Measurements from ENCODE around the gene USP1. TPM values are rescaled to one million over a fixed set of nuclear protein-coding genes. Genes with fewer than 3 reads are reported as not detected.

The USP1 gene
- total RNA-seq, 4 donors from 2014 or later = 11.8 to 23.4 (median 17.3) TPM

DNA sequence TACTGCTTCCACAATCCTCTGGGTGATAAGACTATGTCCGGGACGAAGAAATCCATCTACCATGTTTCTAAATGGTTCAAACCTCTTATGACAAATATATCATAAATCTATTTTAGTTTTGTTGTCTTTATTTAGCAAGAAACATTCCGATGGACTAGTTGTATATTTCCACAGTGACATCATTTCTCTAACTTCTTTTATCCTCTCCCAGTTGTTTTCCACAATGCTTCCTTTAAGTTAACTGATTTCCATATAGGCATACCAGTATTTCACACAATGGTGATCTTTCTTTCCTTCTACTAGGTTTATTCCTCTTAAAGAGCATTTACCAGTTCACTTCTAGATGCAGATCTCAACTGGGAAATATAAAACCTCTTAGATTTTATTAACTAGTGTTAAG is 44.8 kb downstream of the USP1 start:
- Histone ChIP-seq H3K27me3 (no peaks in the 10 kb centered on the region), H3K4me3 (no peak overlapping the region), H3K4me1 (no peaks in the 10 kb centered on the region), H3K9me3 (no peaks in the 10 kb centered on the region), H3K36me3 (no peaks in the 10 kb centered on the region), H3K27ac (no peak overlapping the region)
- in situ Hi-C loops (cut with MboI; ENCODE audit: low sequenced_read_pairs in 4 of 4) = no loop called here
- intact Hi-C loops (cut with DNase I; ENCODE audit: low total_unique reads) = no loop called here
- DNase-seq (no peak), ATAC-seq (no peak)
- TF ChIP-seq POLR2A (IDR thresholded peaks at IDR 0.05) = no peak

DNA sequence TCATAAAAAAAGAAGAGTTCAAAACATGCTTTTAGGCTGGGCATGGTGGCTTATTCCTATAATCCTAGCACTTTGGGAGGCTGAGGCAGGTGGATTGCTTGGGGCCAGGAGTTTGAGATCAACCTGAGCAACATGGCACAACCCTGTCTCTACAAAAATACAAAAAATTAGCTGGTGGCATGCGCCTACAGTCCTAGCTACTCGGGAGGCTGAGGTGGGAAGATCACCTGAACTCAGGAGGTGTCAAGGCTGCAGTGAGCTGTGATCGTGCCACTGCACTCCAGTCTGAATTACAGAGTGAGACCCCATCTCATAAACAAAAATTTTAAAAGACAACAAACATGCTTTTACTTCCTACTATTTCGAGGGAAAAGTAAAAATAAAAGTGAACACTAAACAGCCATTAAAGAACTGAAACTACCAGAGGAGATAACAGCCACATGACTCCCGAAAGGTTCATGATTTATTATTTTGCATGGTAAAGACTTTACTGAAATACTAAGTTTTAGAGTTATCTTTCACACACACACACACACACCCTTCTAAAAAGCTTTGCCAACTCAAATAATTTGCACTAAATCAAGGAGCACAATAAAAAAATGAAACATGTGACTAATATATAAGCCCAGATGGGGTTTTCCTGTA is 48.1 kb downstream of the USP1 start:
- in situ Hi-C loops (cut with MboI; ENCODE audit: low sequenced_read_pairs in 4 of 4) (no loop called here), intact Hi-C loops (cut with DNase I; ENCODE audit: low total_unique reads) (no loop called here)
- H3K27me3 ChIP-seq = no peaks in the 10 kb centered on the region
- H3K4me3 ChIP-seq = no peak overlapping the region
- no peaks in the 10 kb centered on the region for H3K9me3 ChIP-seq
- ATAC-seq (no peak), DNase-seq (no peak)
- no peaks in the 10 kb centered on the region for H3K36me3 ChIP-seq
- no peaks in the 10 kb centered on the region for H3K4me1 ChIP-seq
- TF ChIP-seq, protein P1, sequence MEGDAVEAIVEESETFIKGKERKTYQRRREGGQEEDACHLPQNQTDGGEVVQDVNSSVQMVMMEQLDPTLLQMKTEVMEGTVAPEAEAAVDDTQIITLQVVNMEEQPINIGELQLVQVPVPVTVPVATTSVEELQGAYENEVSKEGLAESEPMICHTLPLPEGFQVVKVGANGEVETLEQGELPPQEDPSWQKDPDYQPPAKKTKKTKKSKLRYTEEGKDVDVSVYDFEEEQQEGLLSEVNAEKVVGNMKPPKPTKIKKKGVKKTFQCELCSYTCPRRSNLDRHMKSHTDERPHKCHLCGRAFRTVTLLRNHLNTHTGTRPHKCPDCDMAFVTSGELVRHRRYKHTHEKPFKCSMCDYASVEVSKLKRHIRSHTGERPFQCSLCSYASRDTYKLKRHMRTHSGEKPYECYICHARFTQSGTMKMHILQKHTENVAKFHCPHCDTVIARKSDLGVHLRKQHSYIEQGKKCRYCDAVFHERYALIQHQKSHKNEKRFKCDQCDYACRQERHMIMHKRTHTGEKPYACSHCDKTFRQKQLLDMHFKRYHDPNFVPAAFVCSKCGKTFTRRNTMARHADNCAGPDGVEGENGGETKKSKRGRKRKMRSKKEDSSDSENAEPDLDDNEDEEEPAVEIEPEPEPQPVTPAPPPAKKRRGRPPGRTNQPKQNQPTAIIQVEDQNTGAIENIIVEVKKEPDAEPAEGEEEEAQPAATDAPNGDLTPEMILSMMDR (IDR thresholded peaks at IDR 0.05 in 4 of 5, conservative IDR thresholded peaks at IDR 0.05 in 1 of 5) = no peak
- TF ChIP-seq POLR2A (IDR thresholded peaks at IDR 0.05) = no peak
- H3K27ac ChIP-seq = no peak overlapping the region

DNA sequence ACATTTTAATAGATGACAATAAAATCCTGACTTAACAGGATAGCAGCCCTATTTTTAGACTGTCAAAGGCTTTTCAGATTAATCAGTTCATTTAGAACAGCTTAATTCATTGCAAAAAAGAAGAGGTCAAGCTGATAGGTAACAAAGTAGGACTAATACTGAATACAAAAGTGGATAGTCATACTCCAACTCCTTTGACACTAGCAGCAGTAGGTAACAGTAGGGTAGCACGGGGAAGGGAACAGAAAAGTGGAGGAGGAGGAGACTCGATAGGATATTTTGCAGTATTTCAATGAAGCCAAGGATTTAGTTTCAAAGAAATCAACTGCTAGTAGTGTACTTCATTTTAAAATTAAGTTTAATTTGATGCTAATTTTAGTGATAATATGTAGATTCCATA is 51.1 kb downstream of the USP1 start:
- in situ Hi-C loops (cut with MboI; ENCODE audit: low sequenced_read_pairs in 4 of 4) = no loop called here
- ATAC-seq (no peak), DNase-seq (no peak)
- no peak for TF ChIP-seq POLR2A (IDR thresholded peaks at IDR 0.05)
- TF ChIP-seq, protein P1 (IDR thresholded peaks at IDR 0.05 in 4 of 5, conservative IDR thresholded peaks at IDR 0.05 in 1 of 5) = no peak
- Histone ChIP-seq H3K27ac (no peak overlapping the region), H3K9me3 (no peaks in the 10 kb centered on the region), H3K36me3 (peaks cover 0 to 12% of the 10 kb centered on the region in 2 donors), H3K4me1 (no peaks in the 10 kb centered on the region), H3K4me3 (no peak overlapping the region), H3K27me3 (no peaks in the 10 kb centered on the region)
- intact Hi-C loops (cut with DNase I; ENCODE audit: low total_unique reads) = no loop called here

DNA sequence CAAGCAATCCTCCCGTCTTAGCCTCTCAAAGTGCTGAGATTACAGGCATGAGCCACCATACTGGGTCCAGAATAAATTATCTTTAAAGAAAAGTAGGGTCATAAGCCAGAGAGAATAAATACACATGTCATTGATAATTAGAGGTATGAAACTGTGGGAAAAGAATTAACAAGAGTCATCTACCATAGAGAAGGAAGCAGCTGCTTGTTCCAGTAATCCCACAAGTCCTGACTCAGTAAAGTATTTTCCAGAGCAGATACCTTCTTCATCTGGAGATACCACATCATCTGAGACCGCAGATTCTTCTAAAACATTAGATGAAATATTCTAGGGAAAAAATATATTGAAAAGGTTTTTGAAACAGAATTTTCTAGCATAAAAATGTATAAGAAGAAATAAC is 55.7 kb downstream of the USP1 start:
- in situ Hi-C loops (cut with MboI; ENCODE audit: low sequenced_read_pairs in 4 of 4) = no loop called here
- H3K36me3 ChIP-seq = peaks cover 0 to 12% of the 10 kb centered on the region in 2 donors
- ATAC-seq = no peak

DNA sequence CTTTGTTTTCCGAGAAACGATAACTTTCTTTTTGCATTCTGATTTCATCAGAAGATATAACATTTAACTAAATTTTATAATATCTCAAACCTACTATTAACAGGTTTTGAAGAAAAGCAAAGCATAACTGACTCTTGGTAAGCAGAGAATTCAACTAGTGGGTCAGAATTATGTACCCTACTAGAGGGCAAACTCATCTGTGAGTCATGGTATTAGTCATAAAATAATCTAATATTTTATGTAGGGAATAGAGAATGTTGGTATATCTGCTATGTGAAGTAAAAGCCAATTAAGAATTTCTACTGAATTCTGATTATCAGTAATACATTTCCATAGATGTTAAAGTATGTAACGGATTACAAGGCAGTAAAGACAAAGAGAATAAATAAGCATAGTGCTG is 56.8 kb downstream of the USP1 start:
- Histone ChIP-seq H3K36me3 (peaks cover 0 to 12% of the 10 kb centered on the region in 2 donors), H3K4me1 (no peaks in the 10 kb centered on the region), H3K9me3 (no peaks in the 10 kb centered on the region), H3K4me3 (no peak overlapping the region), H3K27ac (no peak overlapping the region), H3K27me3 (no peaks in the 10 kb centered on the region)
- intact Hi-C loops (cut with DNase I; ENCODE audit: low total_unique reads) = no loop called here
- TF ChIP-seq, protein P1 (IDR thresholded peaks at IDR 0.05 in 4 of 5, conservative IDR thresholded peaks at IDR 0.05 in 1 of 5) = no peak
- TF ChIP-seq POLR2A (IDR thresholded peaks at IDR 0.05) = no peak
- no peak for DNase-seq
- no peak for ATAC-seq
- in situ Hi-C loops (cut with MboI; ENCODE audit: low sequenced_read_pairs in 4 of 4) = no loop called here

More for the DNA sequence above, 55.7 kb downstream of the USP1 start:
- Histone ChIP-seq H3K27me3 (no peaks in the 10 kb centered on the region), H3K4me3 (no peak overlapping the region), H3K9me3 (no peaks in the 10 kb centered on the region), H3K4me1 (no peaks in the 10 kb centered on the region), H3K27ac (no peak overlapping the region)
- TF ChIP-seq POLR2A (IDR thresholded peaks at IDR 0.05) = no peak
- TF ChIP-seq, protein P1 (IDR thresholded peaks at IDR 0.05 in 4 of 5, conservative IDR thresholded peaks at IDR 0.05 in 1 of 5) = no peak
- intact Hi-C loops (cut with DNase I; ENCODE audit: low total_unique reads) = no loop called here
- no peak for DNase-seq

All from gastrocnemius medialis (tissue), 4 donors.